ENCODE data around the gene TNS2. TPM values are rescaled to one million over a fixed set of nuclear protein-coding genes. Genes with fewer than 3 reads are reported as not detected.
"Not testable (repeated sequence)": the region's sequence is repeated elsewhere in the genome, so short reads cannot be mapped to it uniquely, and the experiment has no call there.

The TNS2 gene
- total RNA-seq, 1 donor from 2014 or later = 21.8 TPM

- peaks cover 21% of the 10 kb centered on the region for H3K4me1 Mint-ChIP-seq (ENCODE audit: unreplicated experiment)
- TF ChIP-seq CTCF (conservative IDR thresholded peaks at IDR 0.05) = no peak
- H3K27ac Mint-ChIP-seq = no peak overlapping the region
- no peaks in the 10 kb centered on the region for H3K9me3 Mint-ChIP-seq
- DNase-seq (ENCODE audit: extremely low spot score, unreplicated experiment) = no peak
- no peaks in the 10 kb centered on the region for H3K27me3 Mint-ChIP-seq
- H3K36me3 Mint-ChIP-seq = peaks cover 31% of the 10 kb centered on the region
- H3K4me3 Mint-ChIP-seq = no peak overlapping the region
Observed at GRCh38 chr12:53012928-53013327, 36.9 kb upstream of the TNS2 start.

GRCh38 chr12:53014709-53015108 lies 35.2 kb upstream of the TNS2 start:
- Mint-ChIP-seq H3K4me1 (ENCODE audit: unreplicated experiment) (peaks cover 16% of the 10 kb centered on the region), H3K9me3 (no peaks in the 10 kb centered on the region), H3K36me3 (peaks cover 34% of the 10 kb centered on the region), H3K4me3 (no peak overlapping the region), H3K27me3 (no peaks in the 10 kb centered on the region), H3K27ac (no peak overlapping the region)
- DNase-seq (ENCODE audit: extremely low spot score, unreplicated experiment) = no peak
- TF ChIP-seq CTCF (conservative IDR thresholded peaks at IDR 0.05) = no peak

GRCh38 chr12:53025250-53025649 lies 24.6 kb upstream of the TNS2 start:
- Mint-ChIP-seq H3K4me1 (ENCODE audit: unreplicated experiment) (no peaks in the 10 kb centered on the region), H3K27ac (no peak overlapping the region), H3K4me3 (no peak overlapping the region), H3K9me3 (no peaks in the 10 kb centered on the region), H3K36me3 (peaks cover 32% of the 10 kb centered on the region), H3K27me3 (no peaks in the 10 kb centered on the region)
- no peak for TF ChIP-seq CTCF (conservative IDR thresholded peaks at IDR 0.05)
- DNase-seq (ENCODE audit: extremely low spot score, unreplicated experiment) = no peak

GRCh38 chr12:53027014-53027413 lies 22.9 kb upstream of the TNS2 start:
- not testable (repeated sequence) for DNase-seq (ENCODE audit: extremely low spot score, unreplicated experiment); H3K4me3 Mint-ChIP-seq; H3K27ac Mint-ChIP-seq; H3K27me3 Mint-ChIP-seq; H3K4me1 Mint-ChIP-seq (ENCODE audit: unreplicated experiment); H3K9me3 Mint-ChIP-seq
- peaks cover 34% of the 10 kb centered on the region for H3K36me3 Mint-ChIP-seq

- no peaks in the 10 kb centered on the region for H3K4me1 Mint-ChIP-seq (ENCODE audit: unreplicated experiment)
- DNase-seq (ENCODE audit: extremely low spot score, unreplicated experiment) = no peak
- no peak overlapping the region for H3K4me3 Mint-ChIP-seq
- no peak for TF ChIP-seq CTCF (conservative IDR thresholded peaks at IDR 0.05)
- peaks cover 34% of the 10 kb centered on the region for H3K36me3 Mint-ChIP-seq
- no peaks in the 10 kb centered on the region for H3K9me3 Mint-ChIP-seq
- no peak overlapping the region for H3K27ac Mint-ChIP-seq
- H3K27me3 Mint-ChIP-seq = no peaks in the 10 kb centered on the region
Observed at GRCh38 chr12:53031616-53032015, 18.2 kb upstream of the TNS2 start.

- peaks cover 38% of the 10 kb centered on the region for H3K36me3 Mint-ChIP-seq
- H3K4me1 Mint-ChIP-seq (ENCODE audit: unreplicated experiment); H3K9me3 Mint-ChIP-seq: not testable (repeated sequence)
Observed at GRCh38 chr12:53033832-53034231, 16.0 kb upstream of the TNS2 start.

GRCh38 chr12:53034459-53034858 lies 15.4 kb upstream of the TNS2 start:
- no peak overlapping the region for H3K27ac Mint-ChIP-seq
- H3K27me3 Mint-ChIP-seq = no peaks in the 10 kb centered on the region
- no peak overlapping the region for H3K4me3 Mint-ChIP-seq
- no peak for TF ChIP-seq CTCF (conservative IDR thresholded peaks at IDR 0.05)
- H3K4me1 Mint-ChIP-seq (ENCODE audit: unreplicated experiment) = peaks cover 5% of the 10 kb centered on the region
- DNase-seq (ENCODE audit: extremely low spot score, unreplicated experiment) = no peak
- no peaks in the 10 kb centered on the region for H3K9me3 Mint-ChIP-seq
- H3K36me3 Mint-ChIP-seq = peaks cover 43% of the 10 kb centered on the region

More at GRCh38 chr12:53033832-53034231, 16.0 kb upstream of the TNS2 start:
- H3K27ac Mint-ChIP-seq; DNase-seq (ENCODE audit: extremely low spot score, unreplicated experiment); H3K4me3 Mint-ChIP-seq; H3K27me3 Mint-ChIP-seq: not testable (repeated sequence)
